Tibial artery (tissue), 4 donors: Measurements from ENCODE around the gene SCUBE1.

Experiments used
- DNase-seq, 2 donors: peaks; one replicate each; pipeline ENCODE4 v3.0.0-alpha.2; 2019
- H3K27ac ChIP-seq, 2 donors: fragments of 200-600 bp; sonication (generic) in 1 of 2; 1 replicate in 1 of 2; 2 replicates in 1 of 2; pipeline ENCODE4 v1.5.1; 2018 to 2019; ENCODE audit warnings: mild to moderate bottlenecking in 1 of 2
- H3K27me3 ChIP-seq, 2 donors: fragments of 200-600 bp; sonication (generic) in 1 of 2; one replicate each; pipeline versions ENCODE4 v1.5.1 to v1.6.0; 2016 to 2019
- H3K36me3 ChIP-seq, 3 donors: fragments of 200-600 bp; sonication (generic) in 2 of 3; one replicate each; pipeline ENCODE4 v1.5.1; 2016 to 2019; ENCODE audit warnings: mild to moderate bottlenecking in 2 of 3
- H3K4me1 ChIP-seq, 4 donors: fragments of 200-600 bp; sonication (generic) in 2 of 4; 1 replicate in 3 of 4; 2 replicates in 1 of 4; pipeline ENCODE4 v1.5.1; 2016 to 2019
- H3K4me3 ChIP-seq, 2 donors: fragments of 200-600 bp; sonication (generic) in 1 of 2; 1 replicate in 1 of 2; 2 replicates in 1 of 2; pipeline ENCODE4 v1.5.1; 2018 to 2019; ENCODE audit warnings: mild to moderate bottlenecking in 2 of 2
- H3K9me3 ChIP-seq, 3 donors: fragments of 200-600 bp; sonication (generic) in 1 of 3; one replicate each; pipeline ENCODE4 v1.5.1; 2016 to 2019
- intact Hi-C: fragments of 100-400 bp; cut with DNase I; formaldehyde crosslinking; loops from one replicate; pipeline ENCODE4 v1.15.0; 2023; ENCODE audit warnings: low total_unique reads
- TF ChIP-seq, protein P1 (sequence below), 2 experiments: fragments of 200-600 bp in 1 of 2; fragments of 450-650 bp in 1 of 2; IDR thresholded peaks; one replicate each; pipeline ENCODE4 v1.5.1; 2017 to 2019; ENCODE audit warnings: antibody characterized with exemption in 2 of 2, mild to moderate bottlenecking in 1 of 2, moderate library complexity in 1 of 2

Gene SCUBE1

DNA sequence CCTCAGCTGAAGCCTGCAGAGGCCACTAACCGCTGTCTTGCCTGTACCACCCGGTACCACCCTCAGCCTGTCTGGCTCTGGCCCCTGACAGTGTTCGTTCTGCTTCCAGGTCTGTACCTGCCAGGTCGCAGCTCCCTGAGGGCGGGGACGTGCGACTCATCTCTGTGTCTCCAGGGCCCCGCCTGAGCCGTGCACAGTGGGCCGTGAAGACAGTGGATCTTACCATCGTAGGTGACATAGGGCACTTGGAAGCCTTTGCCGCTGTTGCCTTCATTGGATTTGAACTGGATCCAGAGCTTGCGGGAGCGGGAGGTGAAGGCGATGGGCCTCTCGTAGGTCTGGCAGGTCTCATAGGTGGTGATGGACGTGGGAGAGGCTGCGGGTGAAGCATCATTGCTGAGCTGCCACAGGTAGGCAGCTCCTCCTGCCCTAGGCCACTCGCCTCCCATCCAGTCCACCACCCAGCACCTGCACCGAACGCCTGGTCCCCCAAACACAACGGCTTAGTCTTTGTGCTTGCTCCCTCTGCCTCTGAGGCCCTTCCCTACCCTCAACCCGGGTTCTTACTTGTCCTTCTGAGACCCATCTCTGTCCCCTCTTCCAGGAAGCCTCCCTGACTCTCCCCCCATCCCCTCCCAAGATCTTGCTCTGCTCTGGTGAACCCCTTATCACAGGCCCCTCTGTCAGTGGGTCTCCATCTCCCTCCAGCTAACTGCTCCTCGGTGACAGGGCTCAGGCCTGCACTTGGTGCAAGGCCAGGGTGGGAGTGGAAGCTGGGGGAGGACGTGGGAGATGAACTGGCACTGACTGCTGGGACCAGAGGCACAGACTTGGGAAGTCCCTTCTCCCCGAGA, 135.1 kb downstream of the SCUBE1 start:
- TF ChIP-seq, protein P1, sequence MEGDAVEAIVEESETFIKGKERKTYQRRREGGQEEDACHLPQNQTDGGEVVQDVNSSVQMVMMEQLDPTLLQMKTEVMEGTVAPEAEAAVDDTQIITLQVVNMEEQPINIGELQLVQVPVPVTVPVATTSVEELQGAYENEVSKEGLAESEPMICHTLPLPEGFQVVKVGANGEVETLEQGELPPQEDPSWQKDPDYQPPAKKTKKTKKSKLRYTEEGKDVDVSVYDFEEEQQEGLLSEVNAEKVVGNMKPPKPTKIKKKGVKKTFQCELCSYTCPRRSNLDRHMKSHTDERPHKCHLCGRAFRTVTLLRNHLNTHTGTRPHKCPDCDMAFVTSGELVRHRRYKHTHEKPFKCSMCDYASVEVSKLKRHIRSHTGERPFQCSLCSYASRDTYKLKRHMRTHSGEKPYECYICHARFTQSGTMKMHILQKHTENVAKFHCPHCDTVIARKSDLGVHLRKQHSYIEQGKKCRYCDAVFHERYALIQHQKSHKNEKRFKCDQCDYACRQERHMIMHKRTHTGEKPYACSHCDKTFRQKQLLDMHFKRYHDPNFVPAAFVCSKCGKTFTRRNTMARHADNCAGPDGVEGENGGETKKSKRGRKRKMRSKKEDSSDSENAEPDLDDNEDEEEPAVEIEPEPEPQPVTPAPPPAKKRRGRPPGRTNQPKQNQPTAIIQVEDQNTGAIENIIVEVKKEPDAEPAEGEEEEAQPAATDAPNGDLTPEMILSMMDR (IDR thresholded peaks at IDR 0.05), result no peak
- intact Hi-C loops, result no loop called here

DNA sequence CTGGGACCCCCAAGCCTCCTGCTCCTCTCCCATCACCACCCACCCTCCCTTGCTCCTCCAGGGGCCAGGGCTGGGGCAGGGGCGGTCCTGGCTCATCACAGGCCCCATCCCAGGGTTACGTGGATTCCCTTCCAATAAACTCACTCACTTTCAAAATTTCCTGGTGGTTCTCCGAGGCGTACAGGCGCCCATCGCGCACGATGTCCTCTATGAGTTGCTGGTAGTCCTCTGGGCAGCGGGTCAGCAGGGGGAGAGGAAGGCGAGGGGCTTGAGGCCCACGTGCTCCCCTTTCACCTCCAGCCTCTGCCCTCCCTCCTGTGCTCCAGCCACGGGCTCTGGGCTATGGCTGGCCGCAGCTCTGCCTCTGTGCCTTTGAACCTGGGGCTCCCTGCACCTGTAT, 135.8 kb downstream of the SCUBE1 start:
- H3K9me3 ChIP-seq, result no peaks in the 10 kb centered on the region
- TF ChIP-seq, protein P1 (IDR thresholded peaks at IDR 0.05), result no peak
- H3K4me1 ChIP-seq, result no peaks in the 10 kb centered on the region
- no peak overlapping the region for H3K4me3 ChIP-seq
- no peaks in the 10 kb centered on the region for H3K36me3 ChIP-seq
- DNase-seq, result no peak
- intact Hi-C loops, result no loop called here
- peaks cover 0 to 18% of the 10 kb centered on the region in 2 donors for H3K27me3 ChIP-seq
- no peak overlapping the region for H3K27ac ChIP-seq

More for the DNA sequence above, 135.1 kb downstream of the SCUBE1 start:
- no peak overlapping the region for H3K27ac ChIP-seq
- H3K36me3 ChIP-seq, result no peaks in the 10 kb centered on the region
- no peak overlapping the region for H3K4me3 ChIP-seq
- peaks cover 0 to 19% of the 10 kb centered on the region in 2 donors for H3K27me3 ChIP-seq
- H3K9me3 ChIP-seq, result no peaks in the 10 kb centered on the region
- DNase-seq, result no peak
- H3K4me1 ChIP-seq, result no peaks in the 10 kb centered on the region

DNA sequence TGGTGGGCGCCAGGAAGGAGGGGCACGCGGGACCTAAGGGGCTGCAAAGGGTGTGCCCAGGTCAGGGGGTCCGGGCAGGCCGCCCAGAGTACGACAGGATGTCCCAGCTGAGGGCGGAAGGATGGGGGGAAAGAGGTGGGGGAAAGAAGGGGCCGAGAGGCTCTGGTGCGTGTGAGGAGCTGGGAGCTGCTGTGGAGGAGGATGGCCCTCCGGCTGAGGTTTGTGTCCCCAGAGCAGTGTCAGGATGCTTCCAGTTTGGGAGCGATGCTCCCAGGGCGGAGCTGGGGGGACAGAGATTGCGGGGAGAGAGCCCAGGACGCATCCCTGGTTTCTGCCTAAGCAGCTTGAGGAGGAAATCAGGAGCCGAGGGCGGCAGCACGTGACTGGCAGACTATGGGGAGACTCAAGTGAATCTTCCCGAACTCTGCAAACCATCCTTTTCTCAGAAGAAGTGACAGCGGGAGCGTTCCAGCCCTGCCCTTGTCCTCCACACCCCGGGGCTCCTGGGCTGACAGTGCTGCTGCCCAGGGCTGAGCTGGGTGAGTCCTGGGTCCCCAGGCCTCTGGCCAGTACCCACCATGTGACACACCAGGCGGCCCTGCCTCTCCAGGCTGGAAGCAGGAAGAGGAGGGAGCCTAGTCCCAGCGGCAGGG, 136.5 kb downstream of the SCUBE1 start:
- Histone ChIP-seq H3K4me3 (no peak overlapping the region), H3K9me3 (no peaks in the 10 kb centered on the region), H3K27me3 (peaks cover 0 to 14% of the 10 kb centered on the region in 2 donors), H3K36me3 (no peaks in the 10 kb centered on the region), H3K27ac (no peak overlapping the region), H3K4me1 (no peaks in the 10 kb centered on the region)
- TF ChIP-seq, protein P1 (IDR thresholded peaks at IDR 0.05), result no peak
- no peak for DNase-seq
- intact Hi-C loops, result no loop called here

GRCh38 chr22:43205748-43206508, 137.2 kb downstream of the SCUBE1 start:
- Histone ChIP-seq H3K27me3 (peaks cover 0 to 14% of the 10 kb centered on the region in 2 donors), H3K27ac (no peak overlapping the region), H3K4me3 (no peak overlapping the region), H3K9me3 (no peaks in the 10 kb centered on the region), H3K4me1 (no peaks in the 10 kb centered on the region), H3K36me3 (no peaks in the 10 kb centered on the region)
- TF ChIP-seq, protein P1 (IDR thresholded peaks at IDR 0.05), result no peak
- intact Hi-C loops, result no loop called here
- DNase-seq, result no peak

DNA sequence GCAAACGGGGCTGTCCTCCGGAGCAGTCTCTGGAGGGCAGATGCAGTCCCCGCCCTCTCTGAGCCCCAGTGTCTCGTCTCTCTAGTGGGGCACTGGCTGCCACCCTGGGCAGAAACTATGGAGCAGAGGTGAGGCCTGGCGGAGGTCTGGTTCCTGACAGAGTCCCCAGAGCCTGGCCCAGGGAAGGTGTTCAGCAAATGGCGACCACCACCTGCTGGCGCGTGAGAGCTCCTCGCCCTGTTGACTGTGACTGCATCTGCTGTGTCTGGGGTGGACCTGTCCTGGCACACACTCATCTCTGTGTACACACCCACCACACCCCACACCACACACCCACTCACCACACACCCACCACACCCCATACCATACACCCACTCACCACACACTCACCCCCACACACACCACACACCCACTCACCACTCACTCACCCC, 137.9 kb downstream of the SCUBE1 start:
- Histone ChIP-seq H3K4me3 (no peak overlapping the region), H3K36me3 (no peaks in the 10 kb centered on the region), H3K27ac (no peak overlapping the region), H3K4me1 (no peaks in the 10 kb centered on the region), H3K27me3 (peaks cover 0 to 18% of the 10 kb centered on the region in 2 donors), H3K9me3 (no peaks in the 10 kb centered on the region)
- DNase-seq, result no peak
- TF ChIP-seq, protein P1 (IDR thresholded peaks at IDR 0.05), result no peak
- intact Hi-C loops, result no loop called here
